Aorta (tissue), 5 donors: Measurements from ENCODE around the gene PPY. TPM values are rescaled to one million over a fixed set of nuclear protein-coding genes. Genes with fewer than 3 reads are reported as not detected.
"Not testable (repeated sequence)": the region's sequence is repeated elsewhere in the genome, so short reads cannot be mapped to it uniquely, and the experiment has no call there.

Experiments
- ATAC-seq: fragments of 200-7000 bp; cut with Tn5 transposase; one replicate; pipeline ENCODE4 v1.9.1; 2022; ENCODE audit warnings: moderate library complexity; ENCODE audit not compliant: low FRiP score
- DNase-seq, 2 donors: peaks; one replicate each; pipeline ENCODE4 v3.0.0-alpha.2; 2020
- H3K27ac ChIP-seq, 2 donors: one replicate each; pipeline ENCODE4 v1.5.1; 2013; ENCODE audit warnings: low read length in 2 of 2, mild to moderate bottlenecking in 2 of 2, moderate library complexity in 2 of 2, control low read depth in 1 of 2, inconsistent platforms in 1 of 2, low read depth in 1 of 2
- H3K27me3 ChIP-seq, 2 donors: one replicate each; pipeline ENCODE4 v1.6.1; 2013; ENCODE audit warnings: control low read depth in 1 of 2, low read length in 1 of 2, mild to moderate bottlenecking in 1 of 2, moderate library complexity in 1 of 2; ENCODE audit not compliant: insufficient read depth in 2 of 2, control insufficient read depth in 1 of 2
- H3K36me3 ChIP-seq, 2 donors: one replicate each; pipeline ENCODE4 v1.6.1; 2013; ENCODE audit warnings: control low read depth in 1 of 2, low read length in 1 of 2, mild to moderate bottlenecking in 1 of 2; ENCODE audit not compliant: insufficient read depth in 2 of 2, control insufficient read depth in 1 of 2
- H3K4me1 ChIP-seq, 2 donors: one replicate each; pipeline ENCODE4 v1.6.1; 2013; ENCODE audit warnings: low read length in 2 of 2, control low read depth in 1 of 2, mild to moderate bottlenecking in 1 of 2, moderate library complexity in 1 of 2; ENCODE audit not compliant: insufficient read depth in 2 of 2, control insufficient read depth in 1 of 2
- H3K4me3 ChIP-seq, 2 donors: one replicate each; pipeline ENCODE4 v1.5.1; 2013; ENCODE audit warnings: low read length in 2 of 2, control low read depth in 1 of 2, mild to moderate bottlenecking in 1 of 2
- H3K9me3 ChIP-seq: one replicate; pipeline ENCODE4 v1.6.1; 2013; ENCODE audit warnings: mild to moderate bottlenecking, low read length; ENCODE audit not compliant: control insufficient read depth
- WGBS, 2 donors: extraction: QIAGEN DNeasy Blood & Tissue Kit; methylation state at CpG; one replicate each; pipeline ENCODE4 v1.1.7; 2013; 5-methylcytosine and 5-hydroxymethylcytosine counted together
- intact Hi-C, 2 donors: fragments of 100-400 bp; cut with DNase I; formaldehyde crosslinking; loops; one replicate each; pipeline versions ENCODE4 v1.14.2 to v1.15.0; 2022
- polyA plus RNA-seq, 2 donors: library from polyadenylated mRNA; stranded (reverse); fragments of 200-250 nt; gene quantifications; one replicate each; pipeline ENCODE4 v1.2.3, GENCODE V29; 2013
- total RNA-seq, 2 donors: library from RNA; stranded (reverse); fragmentation: NEBNext Ultra II Directional; extraction: Animal tissue kit (Norgen Biotek cat#: 25700); gene quantifications; one replicate each; pipeline ENCODE4 v1.2.1, GENCODE V29; 2021
- donor health status: healthy with polysubstance abuse.
- donor health status: Bipolar disorder and iron deficiency.
- donor health status: DM: no; HTN: no; CAD: no.
- donor health status: DM: no; HTN: no; CAD: no.
- donor health status: DM: yes; HTN: yes; CAD: no.

PPY gene
- total and polyA plus RNA-seq, 4 donors, result not detected

GRCh38 chr17:43970366-43970765, 28.1 kb upstream of the PPY start:
- DNase-seq, result no peak
- 74 to 76% methylated on average over 4 of the region's 4 CpGs for WGBS, 2 donors

GRCh38 chr17:43967251-43967875, 25.1 kb upstream of the PPY start:
- Histone ChIP-seq H3K36me3 (no peaks in the 10 kb centered on the region), H3K9me3 (no peaks in the 10 kb centered on the region), H3K4me1 (no peaks in the 10 kb centered on the region), H3K27ac (no peak overlapping the region), H3K4me3 (no peak overlapping the region), H3K27me3 (no peaks in the 10 kb centered on the region)
- no peak for DNase-seq
- intact Hi-C loops, result no loop called here
- WGBS, 2 donors, result 47 to 48% methylated on average over 9 of the region's 9 CpGs
- no peak for ATAC-seq

More at GRCh38 chr17:43970366-43970765, 28.1 kb upstream of the PPY start:
- Histone ChIP-seq H3K27me3 (no peaks in the 10 kb centered on the region), H3K4me1 (no peaks in the 10 kb centered on the region), H3K36me3 (no peaks in the 10 kb centered on the region), H3K27ac (no peak overlapping the region), H3K9me3 (no peaks in the 10 kb centered on the region), H3K4me3 (no peak overlapping the region)
- no peak for ATAC-seq
- intact Hi-C loops, result no loop called here

DNA sequence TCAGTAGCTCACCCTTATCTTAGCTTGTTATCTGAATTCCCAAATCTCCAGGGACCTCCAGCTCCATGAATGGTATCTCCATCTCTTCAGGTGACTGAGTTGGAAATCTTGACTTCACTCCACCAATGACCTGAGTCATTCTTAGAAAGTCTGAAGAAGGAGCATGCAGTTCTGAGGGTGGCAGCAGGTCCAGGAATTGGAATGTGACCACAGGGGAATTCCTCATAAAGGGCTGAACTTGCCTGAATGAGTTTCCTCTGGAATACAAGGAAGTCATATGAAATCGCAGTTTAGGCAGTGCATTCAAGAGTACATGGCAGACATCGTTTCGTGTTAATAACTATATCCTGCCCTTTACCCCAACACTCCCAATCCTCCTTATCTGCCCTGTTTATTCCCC, 24.0 kb upstream of the PPY start:
- DNase-seq (no peak), ATAC-seq (no peak)
- H3K27me3 ChIP-seq, result no peaks in the 10 kb centered on the region
- no peaks in the 10 kb centered on the region for H3K9me3 ChIP-seq
- H3K27ac ChIP-seq, result no peak overlapping the region
- intact Hi-C loops, result no loop called here
- no peak overlapping the region for H3K4me3 ChIP-seq
- no peaks in the 10 kb centered on the region for H3K4me1 ChIP-seq
- no peaks in the 10 kb centered on the region for H3K36me3 ChIP-seq
- 70 to 76% methylated on average over 3 of the region's 3 CpGs for WGBS, 2 donors

GRCh38 chr17:43962479-43962878, 20.2 kb upstream of the PPY start:
- Histone ChIP-seq H3K4me1 (no peaks in the 10 kb centered on the region), H3K27me3 (no peaks in the 10 kb centered on the region), H3K27ac (no peak overlapping the region), H3K9me3 (no peaks in the 10 kb centered on the region), H3K36me3 (no peaks in the 10 kb centered on the region), H3K4me3 (no peak overlapping the region)
- intact Hi-C loops, result no loop called here
- 53% methylated on average over 7 of the region's 7 CpGs for WGBS, 2 donors
- DNase-seq (peak in 1 of 2 donors; percentile 28), ATAC-seq (no peak)

- 69 to 79% methylated on average over 2 of the region's 2 CpGs for WGBS, 2 donors
- intact Hi-C loops, result no loop called here
- DNase-seq, result no peak
- Histone ChIP-seq H3K4me3 (no peak overlapping the region), H3K27me3 (no peaks in the 10 kb centered on the region), H3K9me3 (no peaks in the 10 kb centered on the region), H3K36me3 (no peaks in the 10 kb centered on the region), H3K27ac (no peak overlapping the region), H3K4me1 (no peaks in the 10 kb centered on the region)
- no peak for ATAC-seq
Observed at GRCh38 chr17:43961954-43962353, 19.7 kb upstream of the PPY start.

DNA sequence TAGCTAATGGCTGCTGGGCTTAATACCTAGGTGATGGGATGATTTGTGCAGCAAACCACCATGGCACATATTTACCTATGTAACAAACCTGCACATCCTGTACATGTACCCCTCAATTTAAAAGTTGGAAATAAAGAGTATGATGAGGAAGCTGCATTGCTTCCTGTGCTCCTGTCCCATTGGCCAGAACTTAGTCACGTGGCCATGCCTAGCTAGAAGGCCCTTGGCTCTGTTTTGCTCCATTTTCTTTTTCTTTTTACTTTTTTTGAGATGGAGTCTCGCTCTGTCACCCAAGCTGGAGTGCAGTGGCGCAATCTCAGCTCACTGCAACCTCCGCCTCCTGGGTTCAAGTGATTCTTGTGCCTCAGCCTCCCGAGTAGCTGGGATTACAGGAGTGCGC, 19.0 kb upstream of the PPY start:
- 87 to 96% methylated on average over 6 of the region's 6 CpGs for WGBS, 2 donors
- ATAC-seq, H3K36me3 ChIP-seq: not testable (repeated sequence)

GRCh38 chr17:43958748-43959352, 16.6 kb upstream of the PPY start:
- ATAC-seq (no peak), DNase-seq (no peak)
- WGBS, 2 donors, result 59 to 64% methylated on average over 2 of the region's 2 CpGs
- Histone ChIP-seq H3K4me3 (no peak overlapping the region), H3K27me3 (no peaks in the 10 kb centered on the region), H3K4me1 (no peaks in the 10 kb centered on the region), H3K9me3 (no peaks in the 10 kb centered on the region), H3K27ac (no peak overlapping the region), H3K36me3 (no peaks in the 10 kb centered on the region)
- intact Hi-C loops, result no loop called here

More for the DNA sequence above, 19.0 kb upstream of the PPY start:
- H3K27ac ChIP-seq, intact Hi-C loops, H3K4me3 ChIP-seq, H3K4me1 ChIP-seq, H3K9me3 ChIP-seq, DNase-seq, H3K27me3 ChIP-seq: not testable (repeated sequence)

DNA sequence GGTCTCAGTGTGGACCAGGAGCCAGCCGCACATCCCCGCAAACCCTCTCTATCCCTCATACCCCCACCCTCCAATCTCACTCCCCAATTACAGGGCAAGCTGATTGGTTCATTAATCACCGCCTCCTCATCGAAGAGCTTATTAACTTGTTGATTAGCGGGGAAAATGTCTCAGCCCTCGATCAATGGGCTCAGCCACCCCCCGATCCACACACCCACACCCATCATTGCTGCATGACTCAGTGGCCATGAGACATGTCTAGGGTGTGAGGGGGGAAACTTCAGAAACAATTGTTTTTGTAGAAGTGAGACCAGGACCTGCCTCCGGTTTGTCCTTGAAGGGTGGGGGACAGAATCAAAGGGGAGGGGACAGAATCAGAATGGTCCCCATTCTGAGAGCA, 13.9 kb upstream of the PPY start:
- DNase-seq (no peak), ATAC-seq (no peak)
- Histone ChIP-seq H3K36me3 (no peaks in the 10 kb centered on the region), H3K9me3 (no peaks in the 10 kb centered on the region), H3K4me1 (no peaks in the 10 kb centered on the region), H3K4me3 (no peak overlapping the region), H3K27me3 (no peaks in the 10 kb centered on the region), H3K27ac (no peak overlapping the region)
- 87 to 89% methylated on average over 8 of the region's 8 CpGs for WGBS, 2 donors
- intact Hi-C loops, result no loop called here

DNA sequence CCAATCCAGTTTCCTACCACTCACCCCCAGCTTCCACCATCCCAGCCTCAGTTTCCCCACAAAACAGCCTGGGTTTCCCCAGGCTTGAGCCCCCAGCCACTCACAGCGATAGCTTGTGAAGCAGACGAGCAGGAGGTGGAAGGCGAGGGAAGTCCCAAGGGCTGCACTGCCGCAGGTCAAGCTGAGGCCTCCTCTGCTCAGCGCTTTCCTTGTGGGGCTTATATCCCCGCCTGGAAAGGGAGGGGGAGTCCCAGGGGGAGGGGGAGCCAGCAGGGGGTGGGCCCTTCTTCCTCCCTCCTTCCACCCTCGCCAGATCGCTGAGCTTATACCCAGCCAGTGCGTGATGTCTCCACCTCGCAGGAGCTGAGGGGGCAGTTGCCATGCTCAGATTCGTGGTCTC, 11.5 kb upstream of the PPY start, which contains the start of gene PYY:
TSS of gene PYY (minus strand) at position 195 of the 400 bp plus-strand sequence. CDS start 457 bp downstream, outside the sequence.
- Histone ChIP-seq H3K9me3 (no peaks in the 10 kb centered on the region), H3K4me1 (no peaks in the 10 kb centered on the region), H3K4me3 (no peak within 1 kb of the TSS), H3K27me3 (no peaks in the 10 kb centered on the region), H3K36me3 (no peaks in the 10 kb centered on the region), H3K27ac (no peak within 1 kb of the TSS)
- 48 to 54% methylated on average over 9 to 11 of the region's 11 CpGs for WGBS, 2 donors
- ATAC-seq (no peak), DNase-seq (no peak)
- intact Hi-C loops, result no loop called here
